NCI-H1930 (cell line): ENCODE results near the gene CFL2.

Experiments used
- DNase-seq, 2 experiments: peaks; one replicate each; lab custom pipeline; 2025; lab: John Stamatoyannopoulos, UW

CFL2 gene

GRCh38 chr14:34676516-34677211, 37.7 kb downstream of the CFL2 start:
- no peak for DNase-seq

GRCh38 chr14:34673702-34674101, 40.7 kb downstream of the CFL2 start:
- DNase-seq, result no peak

DNA sequence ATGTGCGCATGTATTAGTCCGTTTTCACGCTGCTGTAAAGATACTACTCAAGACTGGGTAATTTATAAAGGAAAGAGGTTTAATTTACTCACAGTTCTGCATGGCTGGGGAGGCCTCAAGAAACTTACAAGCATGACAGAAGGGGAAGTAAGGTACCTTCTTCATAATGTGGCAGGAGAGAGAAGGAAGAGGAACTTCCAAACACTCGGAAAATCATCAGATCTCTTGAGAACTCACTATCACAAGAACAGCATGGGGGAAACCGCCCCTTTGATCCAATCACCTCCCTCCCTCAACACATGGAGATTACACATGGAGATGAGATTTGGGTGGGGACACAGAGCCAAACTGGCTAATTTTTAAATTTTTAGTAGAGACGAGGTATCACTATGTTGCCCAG, 42.7 kb downstream of the CFL2 start:
- DNase-seq, result no peak

DNA sequence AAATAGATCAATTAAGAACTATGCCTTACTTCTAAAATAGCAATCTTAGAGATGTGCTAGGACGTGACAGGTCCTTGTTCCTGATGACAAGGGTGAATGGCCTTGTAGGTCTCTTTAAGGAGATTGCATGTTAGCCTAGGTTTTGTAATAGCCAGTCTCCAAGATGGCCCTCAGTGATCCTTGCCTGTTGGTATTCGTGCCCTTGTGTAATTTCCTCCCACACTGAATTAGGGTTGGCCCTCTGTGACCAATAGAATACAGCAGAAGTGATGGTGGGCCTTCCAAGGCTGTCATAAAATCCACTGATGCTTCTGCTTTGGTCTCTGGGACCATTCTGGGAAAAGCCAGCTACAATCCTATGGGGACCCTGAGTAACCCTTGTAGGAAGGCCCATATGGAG, 46.3 kb downstream of the CFL2 start:
- DNase-seq, result no peak

DNA sequence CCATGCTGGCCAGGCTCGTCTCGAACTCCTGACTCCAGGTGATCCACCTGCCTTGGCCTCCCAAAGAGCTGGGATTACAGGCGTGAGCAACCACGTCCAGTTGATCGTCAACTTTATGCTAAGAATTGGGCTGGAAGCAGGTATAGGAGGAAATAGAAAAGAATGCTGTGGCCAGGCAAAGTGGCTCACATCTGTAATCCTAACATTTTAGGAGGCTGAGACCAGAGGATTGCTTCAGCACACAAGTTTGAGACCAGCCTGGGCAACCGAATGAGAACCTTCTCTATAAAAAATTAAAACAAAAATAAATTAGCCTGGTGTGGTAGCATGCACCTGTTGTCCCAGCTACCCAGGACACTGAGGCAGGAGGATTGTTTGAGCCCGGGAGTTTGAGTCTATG, 47.4 kb downstream of the CFL2 start:
- DNase-seq, result no peak

DNA sequence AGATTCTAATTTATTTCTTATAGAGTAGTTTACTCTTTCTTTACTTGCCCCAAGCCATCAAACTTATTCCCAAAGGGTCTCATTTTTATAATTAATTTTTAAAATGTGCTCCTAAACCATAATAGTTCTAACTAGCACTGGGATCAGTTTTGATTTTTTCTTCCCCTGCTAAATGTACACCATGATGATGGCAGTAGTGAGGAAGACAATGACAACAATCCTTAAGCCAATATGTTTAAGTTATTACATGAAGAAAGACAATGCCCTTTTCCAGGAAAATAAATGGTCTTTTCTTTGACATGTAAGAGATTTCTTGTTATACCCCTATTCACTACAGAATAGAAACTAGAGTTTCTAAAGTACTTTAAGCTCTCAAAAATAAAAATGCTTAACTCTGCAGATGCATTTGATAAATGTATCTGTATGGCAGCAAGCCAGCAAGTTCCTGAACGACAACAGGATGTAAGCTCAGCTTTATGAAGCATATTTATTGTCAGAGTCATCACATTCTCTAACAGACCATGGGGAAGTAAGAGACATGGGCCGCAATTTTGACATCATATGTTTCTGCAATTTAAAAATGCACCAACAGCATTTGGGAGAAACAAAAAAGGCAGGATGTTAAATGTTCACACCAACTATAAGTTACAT, 48.5 kb downstream of the CFL2 start:
- no peak for DNase-seq

GRCh38 chr14:34662561-34663088, 51.8 kb downstream of the CFL2 start:
- DNase-seq, result no peak

GRCh38 chr14:34660796-34661195, 53.6 kb downstream of the CFL2 start:
- DNase-seq, result no peak
